ENCODE data around the gene SARS1.
A peak's percentile ranks its signal among the peaks of the same experiment; 100 is the strongest.

The SARS1 gene

GRCh38 chr1:109249654-109250401, 36.1 kb downstream of the SARS1 start:
- DNase-seq, result no peak

GRCh38 chr1:109250454-109251276, 36.9 kb downstream of the SARS1 start:
- DNase-seq, result no peak

- DNase-seq, result no peak
These were observed 37.8 kb downstream of the SARS1 start for GRCh38 chr1:109251277-109252166.

- DNase-seq, result no peak
These were observed 38.6 kb downstream of the SARS1 start for GRCh38 chr1:109252167-109252892.

GRCh38 chr1:109252893-109253802, 39.4 kb downstream of the SARS1 start:
- DNase-seq, result peak in 53 of 56 donors; percentile 36 to 94 (median 80)

GRCh38 chr1:109253803-109254620, 40.3 kb downstream of the SARS1 start:
- peak in 15 of 56 donors; percentile 43 to 81 (median 68) for DNase-seq

GRCh38 chr1:109254621-109255096, 40.9 kb downstream of the SARS1 start:
- no peak for DNase-seq

GRCh38 chr1:109255097-109255651, 41.5 kb downstream of the SARS1 start:
- peak in 1 of 56 donors; percentile 37 for DNase-seq

- no peak for DNase-seq
These were observed 42.0 kb downstream of the SARS1 start for GRCh38 chr1:109255678-109256077.

GRCh38 chr1:109256085-109256484, 42.4 kb downstream of the SARS1 start:
- DNase-seq, result peak in 3 of 56 donors; percentile 35 to 62 (median 50)

- DNase-seq, result no peak
These were observed 43.4 kb downstream of the SARS1 start for GRCh38 chr1:109256971-109257681.

- DNase-seq, result no peak
These were observed 44.1 kb downstream of the SARS1 start for GRCh38 chr1:109257682-109258421.

- no peak for DNase-seq
These were observed 45.1 kb downstream of the SARS1 start for GRCh38 chr1:109258481-109259466.

- DNase-seq, result peak in 1 of 56 donors; percentile 56
These were observed 46.2 kb downstream of the SARS1 start for GRCh38 chr1:109259674-109260557.
